ENCODE data around the gene NPHP4. TPM values are rescaled to one million over a fixed set of nuclear protein-coding genes. Genes with fewer than 3 reads are reported as not detected.

Gene NPHP4
- total RNA-seq, 1 experiment from 2014 or later = 16.8 TPM

DNA sequence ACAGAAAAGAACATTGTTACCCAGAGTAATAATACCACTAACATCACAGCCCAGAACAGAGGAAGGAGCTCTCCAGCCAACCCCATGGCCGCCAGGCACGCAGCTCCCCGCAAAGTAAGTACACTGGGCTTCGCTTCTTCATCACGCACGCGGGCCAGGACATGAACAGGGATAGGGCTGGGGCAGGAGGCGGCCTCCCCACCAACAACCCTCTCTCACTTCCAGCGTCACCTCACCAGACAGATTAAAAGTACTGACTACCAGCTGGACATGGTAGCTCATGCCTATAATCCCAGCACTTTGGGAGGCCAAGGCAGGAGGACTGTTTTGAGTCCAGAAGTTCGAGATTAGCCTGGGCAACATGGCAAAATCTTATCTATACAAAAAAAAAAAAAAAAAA is 78.3 kb downstream of the NPHP4 start (continued):
- TF ChIP-seq, protein P1, sequence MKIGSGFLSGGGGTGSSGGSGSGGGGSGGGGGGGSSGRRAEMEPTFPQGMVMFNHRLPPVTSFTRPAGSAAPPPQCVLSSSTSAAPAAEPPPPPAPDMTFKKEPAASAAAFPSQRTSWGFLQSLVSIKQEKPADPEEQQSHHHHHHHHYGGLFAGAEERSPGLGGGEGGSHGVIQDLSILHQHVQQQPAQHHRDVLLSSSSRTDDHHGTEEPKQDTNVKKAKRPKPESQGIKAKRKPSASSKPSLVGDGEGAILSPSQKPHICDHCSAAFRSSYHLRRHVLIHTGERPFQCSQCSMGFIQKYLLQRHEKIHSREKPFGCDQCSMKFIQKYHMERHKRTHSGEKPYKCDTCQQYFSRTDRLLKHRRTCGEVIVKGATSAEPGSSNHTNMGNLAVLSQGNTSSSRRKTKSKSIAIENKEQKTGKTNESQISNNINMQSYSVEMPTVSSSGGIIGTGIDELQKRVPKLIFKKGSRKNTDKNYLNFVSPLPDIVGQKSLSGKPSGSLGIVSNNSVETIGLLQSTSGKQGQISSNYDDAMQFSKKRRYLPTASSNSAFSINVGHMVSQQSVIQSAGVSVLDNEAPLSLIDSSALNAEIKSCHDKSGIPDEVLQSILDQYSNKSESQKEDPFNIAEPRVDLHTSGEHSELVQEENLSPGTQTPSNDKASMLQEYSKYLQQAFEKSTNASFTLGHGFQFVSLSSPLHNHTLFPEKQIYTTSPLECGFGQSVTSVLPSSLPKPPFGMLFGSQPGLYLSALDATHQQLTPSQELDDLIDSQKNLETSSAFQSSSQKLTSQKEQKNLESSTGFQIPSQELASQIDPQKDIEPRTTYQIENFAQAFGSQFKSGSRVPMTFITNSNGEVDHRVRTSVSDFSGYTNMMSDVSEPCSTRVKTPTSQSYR (CRISPR knock-in tag; IDR thresholded peaks at IDR 0.05) = no peak
- TF ChIP-seq SP1 (CRISPR knock-in tag; conservative IDR thresholded peaks at IDR 0.05) = no peak
- TF ChIP-seq NR1H2 (CRISPR knock-in tag; IDR thresholded peaks at IDR 0.05) = no peak
- TF ChIP-seq, protein P2, sequence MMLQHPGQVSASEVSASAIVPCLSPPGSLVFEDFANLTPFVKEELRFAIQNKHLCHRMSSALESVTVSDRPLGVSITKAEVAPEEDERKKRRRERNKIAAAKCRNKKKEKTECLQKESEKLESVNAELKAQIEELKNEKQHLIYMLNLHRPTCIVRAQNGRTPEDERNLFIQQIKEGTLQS (CRISPR knock-in tag; conservative IDR thresholded peaks at IDR 0.05) = no peak
- TF ChIP-seq GRHL2 (CRISPR knock-in tag; IDR thresholded peaks at IDR 0.05; ENCODE audit: insufficient replicate concordance, severe bottlenecking) = no peak
- TF ChIP-seq NFATC4 (CRISPR knock-in tag; IDR thresholded peaks at IDR 0.05) = no peak
- TF ChIP-seq, protein P3, sequence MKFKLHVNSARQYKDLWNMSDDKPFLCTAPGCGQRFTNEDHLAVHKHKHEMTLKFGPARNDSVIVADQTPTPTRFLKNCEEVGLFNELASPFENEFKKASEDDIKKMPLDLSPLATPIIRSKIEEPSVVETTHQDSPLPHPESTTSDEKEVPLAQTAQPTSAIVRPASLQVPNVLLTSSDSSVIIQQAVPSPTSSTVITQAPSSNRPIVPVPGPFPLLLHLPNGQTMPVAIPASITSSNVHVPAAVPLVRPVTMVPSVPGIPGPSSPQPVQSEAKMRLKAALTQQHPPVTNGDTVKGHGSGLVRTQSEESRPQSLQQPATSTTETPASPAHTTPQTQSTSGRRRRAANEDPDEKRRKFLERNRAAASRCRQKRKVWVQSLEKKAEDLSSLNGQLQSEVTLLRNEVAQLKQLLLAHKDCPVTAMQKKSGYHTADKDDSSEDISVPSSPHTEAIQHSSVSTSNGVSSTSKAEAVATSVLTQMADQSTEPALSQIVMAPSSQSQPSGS (CRISPR knock-in tag; IDR thresholded peaks at IDR 0.05; ENCODE audit: borderline replicate concordance, low read depth) = no peak
- TF ChIP-seq, protein P4, sequence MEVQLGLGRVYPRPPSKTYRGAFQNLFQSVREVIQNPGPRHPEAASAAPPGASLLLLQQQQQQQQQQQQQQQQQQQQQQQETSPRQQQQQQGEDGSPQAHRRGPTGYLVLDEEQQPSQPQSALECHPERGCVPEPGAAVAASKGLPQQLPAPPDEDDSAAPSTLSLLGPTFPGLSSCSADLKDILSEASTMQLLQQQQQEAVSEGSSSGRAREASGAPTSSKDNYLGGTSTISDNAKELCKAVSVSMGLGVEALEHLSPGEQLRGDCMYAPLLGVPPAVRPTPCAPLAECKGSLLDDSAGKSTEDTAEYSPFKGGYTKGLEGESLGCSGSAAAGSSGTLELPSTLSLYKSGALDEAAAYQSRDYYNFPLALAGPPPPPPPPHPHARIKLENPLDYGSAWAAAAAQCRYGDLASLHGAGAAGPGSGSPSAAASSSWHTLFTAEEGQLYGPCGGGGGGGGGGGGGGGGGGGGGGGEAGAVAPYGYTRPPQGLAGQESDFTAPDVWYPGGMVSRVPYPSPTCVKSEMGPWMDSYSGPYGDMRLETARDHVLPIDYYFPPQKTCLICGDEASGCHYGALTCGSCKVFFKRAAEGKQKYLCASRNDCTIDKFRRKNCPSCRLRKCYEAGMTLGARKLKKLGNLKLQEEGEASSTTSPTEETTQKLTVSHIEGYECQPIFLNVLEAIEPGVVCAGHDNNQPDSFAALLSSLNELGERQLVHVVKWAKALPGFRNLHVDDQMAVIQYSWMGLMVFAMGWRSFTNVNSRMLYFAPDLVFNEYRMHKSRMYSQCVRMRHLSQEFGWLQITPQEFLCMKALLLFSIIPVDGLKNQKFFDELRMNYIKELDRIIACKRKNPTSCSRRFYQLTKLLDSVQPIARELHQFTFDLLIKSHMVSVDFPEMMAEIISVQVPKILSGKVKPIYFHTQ (CRISPR knock-in tag; IDR thresholded peaks at IDR 0.05) = no peak
- TF ChIP-seq GTF2I (CRISPR knock-in tag; conservative IDR thresholded peaks at IDR 0.05) = no peak

DNA sequence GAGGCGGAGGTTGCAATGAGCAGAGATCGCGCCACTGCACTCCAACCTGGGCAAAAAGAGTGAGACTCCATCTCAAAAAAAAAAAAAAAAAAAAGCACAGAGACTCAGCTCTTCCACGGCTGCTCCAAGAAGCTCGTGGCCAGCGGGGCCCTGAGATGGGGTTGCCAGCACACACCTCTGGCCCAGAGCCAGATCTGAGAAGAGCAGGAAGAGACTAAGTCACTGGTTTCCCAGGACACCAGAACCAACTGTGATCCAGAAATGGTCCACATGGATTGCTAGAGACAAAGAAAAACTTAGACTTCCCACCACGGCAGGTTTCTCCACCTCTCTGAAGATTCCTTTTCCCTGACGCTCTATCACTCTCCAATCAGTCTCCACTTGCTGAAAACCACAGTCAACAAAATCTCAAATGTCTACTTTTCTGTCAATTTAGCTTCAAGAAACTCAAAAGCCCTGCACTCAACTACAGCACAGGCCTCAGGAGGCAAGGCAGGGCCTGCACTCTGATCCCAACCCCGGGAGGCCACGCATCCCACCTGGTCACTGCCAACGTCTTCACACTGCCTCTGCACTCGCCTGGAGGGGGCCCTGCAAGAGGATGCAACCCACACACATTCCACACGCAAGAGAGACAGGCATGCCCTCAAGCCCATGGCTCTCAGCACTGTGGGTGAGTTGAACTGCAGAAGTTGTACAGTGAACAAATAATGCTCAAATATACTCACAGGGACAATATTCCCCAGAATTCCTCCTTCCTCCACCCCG is 79.0 kb downstream of the NPHP4 start:
- DNase-seq (ENCODE audit: low spot score) = no peak

More for the DNA sequence above, 79.0 kb downstream of the NPHP4 start:
- H3K27me3 Mint-ChIP-seq (ENCODE audit: low read depth) = no peaks in the 10 kb centered on the region
- H3K36me3 Mint-ChIP-seq = no peaks in the 10 kb centered on the region
- peaks cover 6% of the 10 kb centered on the region; the same call in 1 of the 2 replicates for H3K4me1 Mint-ChIP-seq
- ChIA-PET POLR2A (no interaction called here), CTCF (interaction anchor here (0.9 to 1.2 kb wide), 2 partner anchors 19 to 168 kb away, joined by 3 to 4 read pairs; no protein-coding TSS in a partner anchor)
- no peak for ATAC-seq
- H3K9me3 Mint-ChIP-seq = no peaks in the 10 kb centered on the region
- TF ChIP-seq ZNF423 (CRISPR knock-in tag; IDR thresholded peaks at IDR 0.05) (no peak), TP53 (CRISPR knock-in tag; IDR thresholded peaks at IDR 0.05) (no peak), MXD4 (CRISPR knock-in tag; IDR thresholded peaks at IDR 0.05; ENCODE audit: borderline replicate concordance) (no peak), ZNF263 (CRISPR knock-in tag; IDR thresholded peaks at IDR 0.05; ENCODE audit: low read depth) (no peak), CBFB (CRISPR knock-in tag; IDR thresholded peaks at IDR 0.05; ENCODE audit: low read depth) (no peak), SOX15 (CRISPR knock-in tag; IDR thresholded peaks at IDR 0.05) (no peak), NR3C1 (CRISPR knock-in tag; conservative IDR thresholded peaks at IDR 0.05; ENCODE audit: low read depth) (no peak), NR1H2 (CRISPR knock-in tag; IDR thresholded peaks at IDR 0.05) (no peak), FOXJ3 (CRISPR knock-in tag; IDR thresholded peaks at IDR 0.05; ENCODE audit: borderline replicate concordance) (no peak), NFE2L1 (CRISPR knock-in tag; IDR thresholded peaks at IDR 0.05) (no peak), ZNF121 (CRISPR knock-in tag; IDR thresholded peaks at IDR 0.05) (no peak)
- TF ChIP-seq, protein P5, sequence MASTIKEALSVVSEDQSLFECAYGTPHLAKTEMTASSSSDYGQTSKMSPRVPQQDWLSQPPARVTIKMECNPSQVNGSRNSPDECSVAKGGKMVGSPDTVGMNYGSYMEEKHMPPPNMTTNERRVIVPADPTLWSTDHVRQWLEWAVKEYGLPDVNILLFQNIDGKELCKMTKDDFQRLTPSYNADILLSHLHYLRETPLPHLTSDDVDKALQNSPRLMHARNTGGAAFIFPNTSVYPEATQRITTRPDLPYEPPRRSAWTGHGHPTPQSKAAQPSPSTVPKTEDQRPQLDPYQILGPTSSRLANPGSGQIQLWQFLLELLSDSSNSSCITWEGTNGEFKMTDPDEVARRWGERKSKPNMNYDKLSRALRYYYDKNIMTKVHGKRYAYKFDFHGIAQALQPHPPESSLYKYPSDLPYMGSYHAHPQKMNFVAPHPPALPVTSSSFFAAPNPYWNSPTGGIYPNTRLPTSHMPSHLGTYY (CRISPR knock-in tag; IDR thresholded peaks at IDR 0.05) = no peak
- TF ChIP-seq, protein P6, sequence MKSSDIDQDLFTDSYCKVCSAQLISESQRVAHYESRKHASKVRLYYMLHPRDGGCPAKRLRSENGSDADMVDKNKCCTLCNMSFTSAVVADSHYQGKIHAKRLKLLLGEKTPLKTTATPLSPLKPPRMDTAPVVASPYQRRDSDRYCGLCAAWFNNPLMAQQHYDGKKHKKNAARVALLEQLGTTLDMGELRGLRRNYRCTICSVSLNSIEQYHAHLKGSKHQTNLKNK (CRISPR knock-in tag; IDR thresholded peaks at IDR 0.05) = no peak
- H3K4me3 Mint-ChIP-seq = no peak overlapping the region
- peak overlapping the region; percentile 60 for H3K27ac Mint-ChIP-seq
